GM18868 (cell line): ENCODE data around the gene INTS2.
"Not testable (repeated sequence)": the region's sequence is repeated elsewhere in the genome, so short reads cannot be mapped to it uniquely, and the experiment has no call there.

Experiments
- ATAC-seq: cut with Tn5 transposase; IDR thresholded peaks from one replicate; pipeline ENCODE4 v1.9.1; 2021; ENCODE audit warnings: mild to moderate bottlenecking, moderate library complexity; ENCODE audit not compliant: unreplicated experiment

Gene INTS2, protein sequence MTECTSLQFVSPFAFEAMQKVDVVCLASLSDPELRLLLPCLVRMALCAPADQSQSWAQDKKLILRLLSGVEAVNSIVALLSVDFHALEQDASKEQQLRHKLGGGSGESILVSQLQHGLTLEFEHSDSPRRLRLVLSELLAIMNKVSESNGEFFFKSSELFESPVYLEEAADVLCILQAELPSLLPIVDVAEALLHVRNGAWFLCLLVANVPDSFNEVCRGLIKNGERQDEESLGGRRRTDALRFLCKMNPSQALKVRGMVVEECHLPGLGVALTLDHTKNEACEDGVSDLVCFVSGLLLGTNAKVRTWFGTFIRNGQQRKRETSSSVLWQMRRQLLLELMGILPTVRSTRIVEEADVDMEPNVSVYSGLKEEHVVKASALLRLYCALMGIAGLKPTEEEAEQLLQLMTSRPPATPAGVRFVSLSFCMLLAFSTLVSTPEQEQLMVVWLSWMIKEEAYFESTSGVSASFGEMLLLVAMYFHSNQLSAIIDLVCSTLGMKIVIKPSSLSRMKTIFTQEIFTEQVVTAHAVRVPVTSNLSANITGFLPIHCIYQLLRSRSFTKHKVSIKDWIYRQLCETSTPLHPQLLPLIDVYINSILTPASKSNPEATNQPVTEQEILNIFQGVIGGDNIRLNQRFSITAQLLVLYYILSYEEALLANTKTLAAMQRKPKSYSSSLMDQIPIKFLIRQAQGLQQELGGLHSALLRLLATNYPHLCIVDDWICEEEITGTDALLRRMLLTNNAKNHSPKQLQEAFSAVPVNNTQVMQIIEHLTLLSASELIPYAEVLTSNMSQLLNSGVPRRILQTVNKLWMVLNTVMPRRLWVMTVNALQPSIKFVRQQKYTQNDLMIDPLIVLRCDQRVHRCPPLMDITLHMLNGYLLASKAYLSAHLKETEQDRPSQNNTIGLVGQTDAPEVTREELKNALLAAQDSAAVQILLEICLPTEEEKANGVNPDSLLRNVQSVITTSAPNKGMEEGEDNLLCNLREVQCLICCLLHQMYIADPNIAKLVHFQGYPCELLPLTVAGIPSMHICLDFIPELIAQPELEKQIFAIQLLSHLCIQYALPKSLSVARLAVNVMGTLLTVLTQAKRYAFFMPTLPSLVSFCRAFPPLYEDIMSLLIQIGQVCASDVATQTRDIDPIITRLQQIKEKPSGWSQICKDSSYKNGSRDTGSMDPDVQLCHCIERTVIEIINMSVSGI

DNA sequence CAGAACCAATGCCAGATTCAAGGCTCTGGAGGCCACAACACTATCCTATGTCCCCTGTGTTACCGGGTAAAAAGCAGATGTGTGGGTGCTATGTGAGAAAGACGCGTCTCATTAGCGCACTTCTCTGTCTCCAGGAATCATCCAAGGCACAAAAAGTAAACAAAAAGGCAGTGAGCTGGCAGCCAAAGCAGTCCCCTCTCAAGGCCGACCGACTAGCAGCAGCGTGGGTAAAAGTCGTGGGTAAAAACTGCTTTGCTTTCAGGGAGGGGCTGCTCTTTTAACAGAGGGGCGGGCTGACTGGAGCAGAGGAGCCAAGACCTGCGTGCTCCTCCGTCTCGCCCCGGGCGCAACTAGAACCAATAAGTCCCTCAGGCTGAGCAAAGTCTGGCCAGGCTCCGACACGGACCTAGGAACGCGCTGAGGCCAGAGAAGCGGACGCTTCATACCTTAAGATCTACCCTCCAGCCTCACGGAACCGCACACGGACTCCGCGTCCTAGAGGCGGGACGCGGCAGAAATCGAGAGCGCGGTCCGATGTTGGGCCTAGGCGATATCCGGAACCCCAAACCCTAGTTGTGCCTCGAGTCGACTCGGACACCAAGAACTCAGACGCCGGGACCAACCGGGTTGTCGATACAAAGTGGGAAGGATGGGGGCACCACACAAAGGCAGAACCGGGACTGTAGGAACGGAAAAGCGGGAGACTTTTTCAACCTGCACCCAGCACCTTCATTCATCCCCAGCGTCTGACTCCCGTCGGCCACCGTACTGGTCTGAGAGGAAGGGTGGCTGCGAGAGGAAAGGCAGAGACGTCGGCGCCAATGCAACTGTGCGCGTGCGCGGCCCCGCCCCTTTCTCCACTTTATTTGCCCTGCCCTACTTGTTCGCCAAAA lies at the start of gene INTS2:
INTS2 (minus strand) TSS at position 775 of the 893 bp plus-strand sequence. CDS start 1,338 bp downstream, outside the sequence.
- peak; percentile 66 for ATAC-seq

DNA sequence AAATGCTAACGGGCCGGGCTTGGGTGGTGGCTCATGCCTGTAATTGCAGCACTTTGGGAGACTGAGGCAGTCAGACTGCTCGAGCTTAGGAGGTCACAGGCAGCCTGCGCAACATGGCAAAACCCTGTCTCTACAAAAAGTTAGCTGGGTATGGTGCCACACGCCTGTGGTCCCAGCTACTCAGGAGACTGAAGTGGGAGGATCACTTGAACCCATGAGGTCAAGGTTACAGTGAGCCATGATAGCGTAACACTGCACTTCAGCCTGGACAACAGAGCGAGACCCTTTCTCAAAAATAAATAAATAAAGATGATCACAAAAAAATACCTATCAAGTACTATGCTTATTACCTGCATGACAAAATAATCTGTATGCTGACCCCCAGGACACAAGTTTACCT lies 46.3 kb upstream of the INTS2 start:
- no peak for ATAC-seq

DNA sequence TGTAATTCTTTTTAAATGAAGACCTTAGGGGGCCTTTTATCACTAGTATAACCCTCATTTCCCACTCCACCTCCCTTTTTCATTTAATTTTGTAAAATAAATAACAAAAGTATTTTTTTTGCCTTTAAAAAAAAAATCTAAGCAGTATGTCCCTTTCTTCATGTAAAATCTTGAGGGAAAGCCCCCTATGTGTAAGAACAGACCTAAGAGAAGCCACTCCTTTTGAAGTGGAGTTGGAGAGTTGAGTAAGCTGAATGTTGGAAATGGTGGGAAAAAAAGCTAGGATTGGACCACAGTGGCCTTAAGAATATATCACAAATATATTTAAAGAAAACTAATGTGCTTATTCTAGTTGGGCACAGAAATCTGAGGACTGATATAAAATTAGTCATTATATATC lies 44.5 kb upstream of the INTS2 start:
- ATAC-seq = no peak

DNA sequence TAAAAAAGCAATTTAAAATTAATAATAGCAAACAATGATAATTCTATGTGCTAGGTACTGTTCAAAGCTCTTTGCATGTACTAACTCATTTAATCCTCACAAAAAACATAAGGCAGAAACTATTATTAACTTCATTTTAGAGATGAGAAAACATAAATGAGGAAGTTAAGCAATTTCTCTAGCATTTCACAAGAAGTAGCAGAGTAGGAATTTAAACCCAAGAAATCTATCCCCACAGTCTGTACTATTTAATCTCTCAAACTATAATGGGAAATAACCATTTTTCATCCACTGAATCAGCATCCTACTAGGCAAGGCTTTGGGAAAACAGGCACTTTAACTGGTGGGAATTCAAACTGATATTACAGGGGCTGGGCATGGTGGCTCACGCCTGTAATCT lies 42.2 kb upstream of the INTS2 start:
- ATAC-seq = no peak

DNA sequence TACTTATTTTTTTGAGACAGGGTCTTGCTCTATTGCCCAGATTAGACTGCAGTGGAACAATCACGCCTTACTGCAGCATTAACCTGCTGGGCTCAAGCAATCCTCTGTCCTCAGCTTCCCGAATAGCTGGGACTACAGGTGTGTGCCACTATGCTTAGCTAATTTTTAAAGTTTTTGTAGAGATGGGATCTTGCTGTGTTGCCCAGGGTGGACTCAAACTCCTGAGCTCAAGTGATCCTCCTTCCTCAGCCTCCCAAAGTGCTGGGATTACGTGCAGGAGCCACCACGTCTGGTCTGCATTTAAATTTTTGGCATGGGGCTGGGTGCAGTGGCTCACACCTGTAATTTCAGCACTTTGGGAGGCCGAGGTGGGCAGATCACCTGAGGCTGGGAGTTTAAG lies 41.0 kb upstream of the INTS2 start:
- ATAC-seq = no peak

DNA sequence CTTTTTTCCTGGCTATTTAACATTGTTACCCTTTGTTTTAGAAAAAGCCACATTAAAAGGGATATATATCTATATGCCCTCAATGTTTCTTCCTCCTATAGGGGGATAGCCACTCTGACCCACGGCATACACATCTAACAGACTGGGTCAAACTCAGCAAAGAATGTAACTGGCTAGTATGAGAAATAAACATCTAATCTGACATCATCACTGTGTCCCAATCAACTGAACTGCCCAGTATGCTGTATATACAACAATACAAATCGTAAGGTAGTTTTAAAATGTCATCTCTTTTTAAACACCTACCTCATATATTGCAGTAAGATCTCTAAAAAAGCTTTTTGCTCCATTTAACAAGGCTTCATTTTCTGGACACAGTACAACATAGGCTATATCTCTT lies 39.9 kb upstream of the INTS2 start:
- ATAC-seq = no peak

DNA sequence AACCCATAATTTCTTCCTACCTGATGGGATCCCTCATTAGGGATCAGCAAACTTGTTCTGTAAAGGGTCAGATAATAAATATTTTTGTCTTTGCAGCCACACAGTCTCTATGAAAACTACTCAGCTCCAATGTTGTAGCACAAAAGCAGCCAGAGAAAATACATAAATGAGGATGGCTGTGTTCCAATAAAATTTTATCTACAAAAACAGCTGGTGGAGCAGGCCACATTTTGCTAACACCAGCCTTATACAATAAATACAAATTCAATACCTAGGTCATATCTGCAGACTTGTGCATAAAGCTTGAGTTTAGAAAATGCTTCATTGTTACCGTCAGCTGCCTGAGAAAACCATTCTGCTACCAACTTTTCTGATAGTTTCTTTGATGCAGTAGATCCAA lies 38.4 kb upstream of the INTS2 start:
- no peak for ATAC-seq

DNA sequence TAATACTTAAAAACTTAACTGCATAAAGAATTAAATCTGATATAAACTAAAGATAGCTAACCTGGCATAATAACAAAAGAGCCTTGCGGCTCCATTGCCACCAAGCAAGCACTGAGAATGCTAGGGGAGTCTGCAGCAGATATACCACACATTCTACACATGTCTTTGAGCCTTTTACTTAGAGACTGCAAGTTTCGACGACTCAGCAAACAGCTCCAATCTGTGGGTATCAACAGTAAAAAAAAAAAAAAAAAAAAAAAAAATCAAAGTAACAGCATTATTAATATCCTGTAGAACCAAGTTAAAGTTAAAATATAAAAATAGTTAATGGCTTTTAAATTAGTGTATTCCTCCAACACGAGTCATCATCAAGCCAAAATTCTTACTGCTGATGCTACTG lies 27.8 kb upstream of the INTS2 start:
- ATAC-seq = no peak

DNA sequence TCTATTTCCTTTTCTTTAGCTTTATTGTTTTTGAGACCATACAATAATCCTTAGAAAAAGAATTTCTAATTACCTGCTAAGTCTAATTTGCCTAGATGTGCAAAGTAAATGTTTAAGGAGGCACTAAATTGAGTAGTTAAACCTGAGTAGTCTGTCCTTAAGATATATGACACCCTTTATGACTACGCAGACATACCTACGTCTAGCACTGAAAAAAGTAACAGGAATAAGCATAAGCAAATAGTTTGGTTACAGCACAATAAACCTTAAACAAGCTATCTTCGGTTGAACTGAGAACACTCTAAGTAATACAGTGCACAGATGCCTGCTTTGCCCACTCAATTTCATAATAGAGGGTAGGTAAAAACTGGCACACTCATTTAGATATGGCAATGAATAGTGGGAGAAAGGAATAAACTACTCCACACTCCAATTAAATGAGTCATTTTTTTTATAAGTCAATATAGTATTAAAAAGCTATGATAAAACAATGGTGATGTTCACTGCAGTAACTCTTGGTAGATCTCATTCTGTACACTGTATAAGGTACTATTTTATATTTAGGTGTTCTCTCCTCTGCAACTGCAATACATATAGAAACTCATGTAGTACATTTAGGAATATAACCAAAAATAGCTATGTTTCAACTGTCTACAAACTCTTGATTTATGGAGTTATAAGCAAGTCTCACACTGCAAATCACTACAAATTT lies 19.7 kb upstream of the INTS2 start:
- ATAC-seq = no peak

DNA sequence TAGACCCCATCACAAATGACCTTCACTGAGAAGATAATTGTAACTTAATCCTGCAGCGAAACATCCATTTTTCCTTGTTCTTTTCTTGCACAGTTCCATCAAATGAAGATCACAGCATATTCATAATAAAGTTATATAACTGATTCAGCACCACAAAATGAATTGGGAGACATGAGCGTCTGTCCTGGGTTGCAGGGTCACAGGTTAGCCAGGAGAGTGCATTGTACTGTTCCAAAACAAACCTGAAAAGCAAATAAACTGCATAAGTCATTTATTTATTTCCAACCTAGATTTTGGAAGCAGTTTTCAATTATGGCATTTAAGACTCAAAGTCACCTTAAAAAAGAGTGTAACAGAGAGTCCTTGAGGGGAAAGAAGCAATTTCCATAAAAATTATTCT lies 18.6 kb upstream of the INTS2 start:
- ATAC-seq = no peak

DNA sequence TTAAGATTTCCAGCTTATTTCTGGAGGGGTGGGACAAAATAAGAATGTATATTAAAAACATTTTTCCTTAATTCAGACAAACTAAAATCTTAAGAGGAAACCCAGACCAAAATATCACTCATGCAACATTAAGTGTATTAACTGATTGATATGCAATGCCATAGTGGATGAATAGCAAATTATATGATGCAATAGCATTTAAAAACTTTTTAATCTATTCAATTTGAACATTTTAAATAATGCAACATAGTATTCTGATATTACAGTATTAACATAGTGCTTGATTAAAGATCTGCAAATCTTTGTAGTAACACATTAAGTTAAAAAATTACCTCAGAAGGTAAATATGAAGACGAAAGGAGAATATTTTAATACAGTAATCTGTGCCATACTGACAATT lies 15.3 kb upstream of the INTS2 start:
- ATAC-seq = no peak

DNA sequence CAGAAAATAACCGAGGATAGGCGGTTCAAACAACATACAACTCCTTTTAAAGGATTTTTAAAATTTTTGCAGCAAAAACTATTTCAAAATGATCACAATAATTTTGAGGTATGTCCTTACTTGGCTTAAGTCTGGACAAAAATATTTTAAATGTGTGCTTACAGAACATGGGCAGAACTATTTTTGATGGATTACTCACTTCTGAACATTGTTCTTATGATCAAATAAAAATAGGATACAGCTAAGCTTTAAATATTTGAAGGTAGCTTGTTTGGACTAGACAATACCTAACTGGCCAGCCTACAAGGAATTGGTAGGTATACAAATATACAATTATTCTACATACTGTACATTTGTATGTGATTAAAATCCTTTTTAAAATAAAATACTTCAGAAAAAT lies 14.3 kb upstream of the INTS2 start:
- ATAC-seq = no peak

DNA sequence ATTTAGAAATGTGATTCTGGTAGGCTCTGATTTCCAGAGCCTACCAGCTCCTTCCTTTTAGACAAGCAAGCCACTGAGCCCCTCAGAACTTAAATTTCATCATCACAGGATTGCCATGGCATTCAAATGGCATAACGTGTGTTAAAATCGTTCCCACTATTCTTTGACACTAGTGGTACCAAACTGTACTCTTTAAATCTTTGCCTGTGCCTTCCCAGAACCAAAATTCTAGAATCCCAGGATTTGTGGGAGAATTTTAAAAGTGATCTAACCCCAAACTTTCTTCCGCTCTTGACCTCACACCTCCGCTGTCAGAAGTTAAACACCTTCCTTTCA lies 287 bp upstream of the INTS2 start:
- peak; percentile 6 for ATAC-seq

DNA sequence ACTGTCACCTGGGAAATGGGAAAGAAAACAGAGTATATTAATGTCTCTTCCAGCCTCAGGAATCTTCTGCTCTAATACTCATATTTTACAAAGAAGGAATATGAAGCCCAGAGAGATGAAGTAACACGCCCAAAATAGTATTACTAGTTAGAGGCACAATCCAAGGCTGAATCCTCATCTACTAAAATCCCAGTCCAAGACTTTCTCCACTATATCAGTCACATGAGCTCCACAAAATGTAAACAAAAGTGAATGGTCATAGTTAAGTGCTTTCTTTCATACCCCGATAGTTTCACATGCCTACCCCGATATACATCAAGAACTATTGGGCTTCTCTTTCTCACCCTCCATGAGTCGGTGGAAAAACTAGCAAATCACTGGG lies 965 bp downstream of the INTS2 start:
- ATAC-seq = no peak

DNA sequence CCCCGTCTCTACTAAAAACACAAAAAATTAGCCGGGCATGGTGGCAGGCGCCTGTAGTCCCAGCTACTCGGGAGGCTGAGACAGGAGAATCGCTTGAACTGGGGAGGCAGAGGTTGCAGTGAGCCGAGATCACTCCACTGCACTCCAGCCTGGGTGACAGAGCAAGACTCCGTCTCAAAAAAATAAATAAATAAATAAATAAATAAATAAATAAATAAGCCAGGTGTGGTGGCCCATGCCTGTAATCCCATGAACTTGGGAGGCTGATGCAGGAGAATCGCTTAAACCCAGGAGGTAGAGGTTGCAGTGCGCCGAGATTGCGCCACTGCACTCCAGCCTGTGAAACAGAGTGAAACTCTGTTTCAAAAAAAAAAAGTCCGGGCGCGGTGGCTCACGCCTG lies 12.6 kb downstream of the INTS2 start:
- not testable (repeated sequence) for ATAC-seq

DNA sequence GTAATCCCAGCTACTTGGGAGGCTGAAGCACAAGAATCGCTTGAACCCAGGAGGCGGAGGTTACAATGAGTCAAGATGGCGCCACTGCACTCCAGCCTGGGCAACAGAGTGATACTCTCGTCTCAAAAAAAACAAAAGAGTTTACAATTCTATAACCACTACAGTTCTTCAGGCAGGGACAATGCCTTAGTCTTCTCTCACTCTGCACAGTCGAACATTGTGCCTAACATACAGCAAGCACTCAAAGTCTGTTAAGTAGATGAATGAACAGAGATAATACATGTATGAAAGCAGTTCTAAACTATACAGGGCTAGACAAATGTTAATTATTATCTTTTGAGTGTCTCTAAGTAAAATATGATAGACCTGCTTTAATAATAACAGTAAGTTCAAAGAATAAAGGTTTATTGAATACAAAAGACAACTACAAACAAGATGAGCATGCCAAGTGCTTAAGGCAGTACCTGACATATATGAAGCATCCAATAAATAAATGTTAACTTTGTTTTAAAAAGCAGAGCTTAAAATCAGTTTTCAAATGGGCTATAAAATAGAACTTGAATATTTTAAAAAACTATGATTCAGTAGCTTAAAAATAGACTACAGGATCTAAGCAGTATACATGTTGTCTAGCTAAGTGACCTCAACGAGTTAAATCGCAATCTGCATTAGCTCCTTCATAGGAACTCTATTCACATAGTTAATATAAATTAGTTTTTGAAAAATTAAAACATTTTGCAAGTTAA lies 19.3 kb downstream of the INTS2 start:
- no peak for ATAC-seq

DNA sequence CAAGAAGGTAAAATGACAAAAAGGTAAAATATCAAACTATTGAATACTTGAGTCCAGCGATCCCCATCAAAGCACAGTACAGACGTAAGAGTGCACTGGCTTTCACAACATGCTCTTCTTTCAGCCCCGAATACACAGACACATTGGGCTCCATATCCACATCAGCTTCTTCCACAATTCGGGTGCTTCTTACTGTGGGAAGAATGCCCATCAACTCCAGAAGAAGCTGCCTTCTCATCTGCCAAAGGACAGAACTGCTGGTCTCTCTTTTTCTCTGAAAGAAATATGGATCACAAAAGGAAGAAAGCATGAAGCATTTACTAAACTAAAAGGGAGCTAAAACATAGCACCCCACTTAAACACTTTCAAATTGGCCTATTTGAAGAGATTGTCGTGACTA lies 20.4 kb downstream of the INTS2 start:
- no peak for ATAC-seq

DNA sequence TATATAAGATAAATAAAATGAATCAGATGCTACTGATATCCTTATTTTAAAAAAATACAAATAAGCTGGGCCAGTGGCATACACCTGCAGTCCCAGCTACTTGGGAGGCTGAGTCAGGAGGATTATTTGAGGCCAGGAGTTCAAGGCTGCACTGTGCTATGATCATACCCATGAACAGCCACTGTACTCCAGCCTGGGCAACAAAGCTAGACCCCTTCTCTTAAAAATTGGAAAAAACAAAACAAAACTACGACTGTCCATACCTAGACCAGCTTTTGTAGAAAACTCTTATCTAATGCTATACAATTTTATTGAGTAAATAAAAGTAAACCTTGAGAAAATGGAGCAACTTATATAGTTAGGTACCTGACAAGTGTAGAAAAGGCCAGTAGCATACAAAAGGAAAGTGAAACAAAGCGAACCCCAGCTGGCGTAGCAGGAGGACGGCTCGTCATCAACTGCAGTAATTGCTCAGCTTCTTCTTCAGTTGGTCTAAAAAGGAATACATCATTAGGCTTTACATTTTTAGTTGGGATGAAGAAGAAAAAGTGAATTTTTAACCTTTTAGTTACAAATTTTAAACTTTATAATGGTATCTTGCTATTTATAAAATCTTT lies 23.6 kb downstream of the INTS2 start:
- ATAC-seq = peak; percentile 62

DNA sequence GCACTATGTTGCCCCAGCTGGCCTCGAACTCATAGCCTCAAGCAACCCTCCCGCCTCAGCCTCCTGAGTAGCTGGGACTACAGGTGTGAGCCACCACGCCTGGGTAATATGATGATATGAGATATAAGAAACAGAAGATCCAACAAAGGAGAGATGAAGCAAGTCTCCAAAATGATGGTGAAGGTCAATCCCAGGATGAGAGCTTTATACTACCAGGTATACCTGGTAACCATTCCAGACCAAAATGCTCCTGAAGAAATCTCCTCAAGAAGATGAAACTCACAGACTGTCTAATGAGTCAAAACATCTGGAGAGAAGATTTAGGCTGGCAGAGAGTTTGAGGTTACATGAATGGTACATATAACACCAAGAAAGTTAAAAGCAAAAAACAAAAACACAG lies 24.5 kb downstream of the INTS2 start:
- ATAC-seq = no peak
